HepG2 (cell line): Measurements from ENCODE around the gene MLX. TPM values are rescaled to one million over a fixed set of nuclear protein-coding genes. Genes with fewer than 3 reads are reported as not detected.
A peak's percentile ranks its signal among the peaks of the same experiment; 100 is the strongest.

ENCODE experiments used
- BRD4 ChIP-seq: sonication (generic); formaldehyde crosslinking; IDR thresholded peaks from 2 replicates; pipeline ENCODE4 v1.4.0; 2020; ENCODE audit warnings: missing genetic modification reagents
- FOSL2 ChIP-seq: sonication (generic); formaldehyde crosslinking; IDR thresholded peaks from 2 replicates; pipeline ENCODE4 v1.4.0; 2020; ENCODE audit warnings: missing genetic modification reagents
- GABPA ChIP-seq, 2 experiments: IDR thresholded peaks; 2 replicates each; pipeline ENCODE4 v1.6.1; 2011 to 2016; ENCODE audit warnings: low read depth in 2 of 2, low read length in 1 of 2, missing biosample characterization in 1 of 2, missing genetic modification characterization in 1 of 2
- GFI1 ChIP-seq: sonication (generic); formaldehyde crosslinking; IDR thresholded peaks from 2 replicates; pipeline ENCODE4 v1.5.0; 2020; ENCODE audit warnings: missing genetic modification reagents, mild to moderate bottlenecking, borderline replicate concordance
- IRF2 ChIP-seq: IDR thresholded peaks from 2 replicates; pipeline ENCODE4 v1.6.1; 2018; ENCODE audit warnings: missing genetic modification reagents, missing compliant biosample characterization
- NR2C2 ChIP-seq: sonication (generic); formaldehyde crosslinking; IDR thresholded peaks from 2 replicates; pipeline ENCODE4 v1.4.0; 2020; ENCODE audit warnings: missing genetic modification reagents, mild to moderate bottlenecking, moderate library complexity, borderline replicate concordance
- PITX1 ChIP-seq: sonication (generic); formaldehyde crosslinking; IDR thresholded peaks from 2 replicates; pipeline ENCODE4 v1.5.1; 2020; ENCODE audit warnings: mild to moderate bottlenecking, missing genetic modification reagents
- POGZ ChIP-seq: sonication (generic); formaldehyde crosslinking; IDR thresholded peaks from 2 replicates; pipeline ENCODE4 v1.4.0; 2020; ENCODE audit warnings: mild to moderate bottlenecking, missing genetic modification reagents
- RORA ChIP-seq: sonication (generic); formaldehyde crosslinking; IDR thresholded peaks from 2 replicates; pipeline ENCODE4 v1.5.0; 2020; ENCODE audit warnings: mild to moderate bottlenecking, missing genetic modification reagents, moderate library complexity
- SIX1 ChIP-seq: sonication (generic); formaldehyde crosslinking; IDR thresholded peaks from 2 replicates; pipeline ENCODE4 v1.4.0; 2020; ENCODE audit warnings: missing genetic modification reagents, borderline replicate concordance
- TBX2 ChIP-seq: sonication (generic); formaldehyde crosslinking; IDR thresholded peaks from 2 replicates; pipeline ENCODE4 v1.5.0; 2020; ENCODE audit warnings: missing genetic modification reagents, mild to moderate bottlenecking, borderline replicate concordance
- ZBTB7B ChIP-seq: sonication (generic); formaldehyde crosslinking; IDR thresholded peaks from 2 replicates; pipeline ENCODE4 v1.4.0; 2020; ENCODE audit warnings: missing genetic modification reagents
- ZMYM4 ChIP-seq: sonication (generic); formaldehyde crosslinking; IDR thresholded peaks from 2 replicates; pipeline ENCODE4 v1.8.1; 2023; ENCODE audit warnings: mild to moderate bottlenecking, missing genetic modification reagents
- ZNF567 ChIP-seq: sonication (generic); formaldehyde crosslinking; IDR thresholded peaks from 2 replicates; pipeline ENCODE4 v1.8.1; 2023; ENCODE audit warnings: mild to moderate bottlenecking, missing genetic modification reagents, borderline replicate concordance
- ZNF605 ChIP-seq: sonication (generic); formaldehyde crosslinking; IDR thresholded peaks from 2 replicates; pipeline ENCODE4 v1.8.0; 2022; ENCODE audit warnings: mild to moderate bottlenecking, missing genetic modification reagents
- ZNF780A ChIP-seq: sonication (generic); formaldehyde crosslinking; IDR thresholded peaks from 2 replicates; pipeline ENCODE4 v1.8.0; 2022; ENCODE audit warnings: mild to moderate bottlenecking, missing genetic modification reagents, moderate library complexity
- polyA plus RNA-seq, 8 experiments: library from polyadenylated mRNA; depleted of rRNA in 3 of 8; stranded (reverse) in 7 of 8; unstranded in 1 of 8; fragments of >200 nt; fragmentation: Illumina TruSeq in 4 of 8; extraction: Trizol in 4 of 8; gene quantifications; 2 replicates each; pipeline versions ENCODE4 v1.2.1 to v1.2.3, GENCODE V29; 2011 to 2016; ENCODE audit warnings: low read depth in 4 of 8, missing spikeins in 1 of 8, mixed read lengths in 1 of 8; ENCODE audit not compliant: insufficient read depth in 1 of 8
- total RNA-seq, 5 experiments: library from RNA; depleted of rRNA; stranded (reverse); fragments of >200 nt; fragmentation: Illumina TruSeq; extraction: Trizol; gene quantifications; 2 replicates each; pipeline ENCODE4 v1.2.3, GENCODE V29; 2016; ENCODE audit warnings: low read depth in 1 of 5
- TF ChIP-seq, protein P1 (sequence below): sonication (generic); formaldehyde crosslinking; IDR thresholded peaks from 2 replicates; pipeline ENCODE4 v1.5.1; 2020; ENCODE audit warnings: missing genetic modification reagents, mild to moderate bottlenecking, borderline replicate concordance
- TF ChIP-seq, protein P2 (sequence below): sonication (generic); formaldehyde crosslinking; IDR thresholded peaks from 2 replicates; pipeline ENCODE4 v1.4.0; 2020; ENCODE audit warnings: missing genetic modification reagents
- TF ChIP-seq, protein P3 (sequence below): sonication (generic); formaldehyde crosslinking; IDR thresholded peaks from 2 replicates; pipeline ENCODE4 v1.8.0; 2023; ENCODE audit warnings: mild to moderate bottlenecking, missing genetic modification reagents
- TF ChIP-seq, protein P4 (sequence below): sonication (generic); formaldehyde crosslinking; IDR thresholded peaks from 2 replicates; pipeline ENCODE4 v1.5.0; 2020; ENCODE audit warnings: mild to moderate bottlenecking, missing genetic modification reagents, borderline replicate concordance
- TF ChIP-seq, protein P5 (sequence below): sonication (generic); formaldehyde crosslinking; IDR thresholded peaks from 2 replicates; pipeline ENCODE4 v1.4.0; 2020; ENCODE audit warnings: missing genetic modification reagents, low read depth, mild to moderate bottlenecking, borderline replicate concordance

MLX gene
- total and polyA plus RNA-seq, 2 of the 13 experiments (the other 11 are each of a cell fraction or from before 2014, with no cell fraction given) = 38.9 to 74.4 TPM

DNA sequence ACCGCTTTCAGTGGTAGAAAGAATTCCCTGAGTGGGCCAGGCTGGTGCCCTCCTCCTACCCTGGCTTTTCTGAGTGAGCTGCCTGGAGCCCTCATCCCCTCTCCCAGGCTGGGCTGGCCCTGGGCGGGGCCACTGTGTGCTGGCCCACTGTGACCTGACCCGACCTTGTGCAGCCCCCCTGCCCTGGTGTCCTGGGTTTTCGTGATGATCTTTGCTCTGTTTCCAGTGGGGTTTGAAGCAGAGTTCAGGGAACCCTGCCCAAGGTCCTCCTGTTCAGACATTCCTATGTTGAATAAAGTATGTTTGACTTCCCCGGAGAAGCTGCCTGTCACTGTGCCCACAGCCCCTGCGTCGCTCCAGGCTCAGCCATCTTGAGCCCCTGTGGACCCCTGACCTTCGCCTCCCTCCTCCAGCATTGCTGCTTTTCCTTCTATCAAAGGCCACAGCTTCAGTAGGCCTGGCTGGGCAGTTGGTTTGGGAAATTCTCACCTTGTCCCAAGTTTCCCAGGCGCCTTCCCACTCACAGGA is 44.6 kb upstream of the MLX start (continued):
- TF ChIP-seq, protein P1, sequence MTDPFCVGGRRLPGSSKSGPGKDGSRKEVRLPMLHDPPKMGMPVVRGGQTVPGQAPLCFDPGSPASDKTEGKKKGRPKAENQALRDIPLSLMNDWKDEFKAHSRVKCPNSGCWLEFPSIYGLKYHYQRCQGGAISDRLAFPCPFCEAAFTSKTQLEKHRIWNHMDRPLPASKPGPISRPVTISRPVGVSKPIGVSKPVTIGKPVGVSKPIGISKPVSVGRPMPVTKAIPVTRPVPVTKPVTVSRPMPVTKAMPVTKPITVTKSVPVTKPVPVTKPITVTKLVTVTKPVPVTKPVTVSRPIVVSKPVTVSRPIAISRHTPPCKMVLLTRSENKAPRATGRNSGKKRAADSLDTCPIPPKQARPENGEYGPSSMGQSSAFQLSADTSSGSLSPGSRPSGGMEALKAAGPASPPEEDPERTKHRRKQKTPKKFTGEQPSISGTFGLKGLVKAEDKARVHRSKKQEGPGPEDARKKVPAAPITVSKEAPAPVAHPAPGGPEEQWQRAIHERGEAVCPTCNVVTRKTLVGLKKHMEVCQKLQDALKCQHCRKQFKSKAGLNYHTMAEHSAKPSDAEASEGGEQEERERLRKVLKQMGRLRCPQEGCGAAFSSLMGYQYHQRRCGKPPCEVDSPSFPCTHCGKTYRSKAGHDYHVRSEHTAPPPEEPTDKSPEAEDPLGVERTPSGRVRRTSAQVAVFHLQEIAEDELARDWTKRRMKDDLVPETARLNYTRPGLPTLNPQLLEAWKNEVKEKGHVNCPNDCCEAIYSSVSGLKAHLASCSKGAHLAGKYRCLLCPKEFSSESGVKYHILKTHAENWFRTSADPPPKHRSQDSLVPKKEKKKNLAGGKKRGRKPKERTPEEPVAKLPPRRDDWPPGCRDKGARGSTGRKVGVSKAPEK = no peak
- no peak for TF ChIP-seq ZNF567 (CRISPR knock-in tag)
- TF ChIP-seq BRD4 (CRISPR knock-in tag) = no peak
- TF ChIP-seq IRF2 (CRISPR knock-in tag) = peak; percentile 48; the same call in 1 of the 2 replicates
- no peak for TF ChIP-seq ZNF605 (CRISPR knock-in tag)
- TF ChIP-seq, protein P2, sequence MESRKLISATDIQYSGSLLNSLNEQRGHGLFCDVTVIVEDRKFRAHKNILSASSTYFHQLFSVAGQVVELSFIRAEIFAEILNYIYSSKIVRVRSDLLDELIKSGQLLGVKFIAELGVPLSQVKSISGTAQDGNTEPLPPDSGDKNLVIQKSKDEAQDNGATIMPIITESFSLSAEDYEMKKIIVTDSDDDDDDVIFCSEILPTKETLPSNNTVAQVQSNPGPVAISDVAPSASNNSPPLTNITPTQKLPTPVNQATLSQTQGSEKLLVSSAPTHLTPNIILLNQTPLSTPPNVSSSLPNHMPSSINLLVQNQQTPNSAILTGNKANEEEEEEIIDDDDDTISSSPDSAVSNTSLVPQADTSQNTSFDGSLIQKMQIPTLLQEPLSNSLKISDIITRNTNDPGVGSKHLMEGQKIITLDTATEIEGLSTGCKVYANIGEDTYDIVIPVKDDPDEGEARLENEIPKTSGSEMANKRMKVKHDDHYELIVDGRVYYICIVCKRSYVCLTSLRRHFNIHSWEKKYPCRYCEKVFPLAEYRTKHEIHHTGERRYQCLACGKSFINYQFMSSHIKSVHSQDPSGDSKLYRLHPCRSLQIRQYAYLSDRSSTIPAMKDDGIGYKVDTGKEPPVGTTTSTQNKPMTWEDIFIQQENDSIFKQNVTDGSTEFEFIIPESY (CRISPR knock-in tag) = no peak
- no peak for TF ChIP-seq SIX1
- no peak for TF ChIP-seq ZNF780A (CRISPR knock-in tag)
- TF ChIP-seq NR2C2 (CRISPR knock-in tag) = peak; percentile 57; the same call in 1 of the 2 replicates
- TF ChIP-seq, protein P3, sequence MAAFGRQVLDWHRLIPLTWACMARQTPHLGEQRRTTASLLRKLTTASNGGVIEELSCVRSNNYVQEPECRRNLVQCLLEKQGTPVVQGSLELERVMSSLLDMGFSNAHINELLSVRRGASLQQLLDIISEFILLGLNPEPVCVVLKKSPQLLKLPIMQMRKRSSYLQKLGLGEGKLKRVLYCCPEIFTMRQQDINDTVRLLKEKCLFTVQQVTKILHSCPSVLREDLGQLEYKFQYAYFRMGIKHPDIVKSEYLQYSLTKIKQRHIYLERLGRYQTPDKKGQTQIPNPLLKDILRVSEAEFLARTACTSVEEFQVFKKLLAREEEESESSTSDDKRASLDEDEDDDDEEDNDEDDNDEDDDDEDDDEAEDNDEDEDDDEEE (CRISPR knock-in tag) = peak; percentile 63; the same call in 1 of the 2 replicates
- TF ChIP-seq, protein P4, sequence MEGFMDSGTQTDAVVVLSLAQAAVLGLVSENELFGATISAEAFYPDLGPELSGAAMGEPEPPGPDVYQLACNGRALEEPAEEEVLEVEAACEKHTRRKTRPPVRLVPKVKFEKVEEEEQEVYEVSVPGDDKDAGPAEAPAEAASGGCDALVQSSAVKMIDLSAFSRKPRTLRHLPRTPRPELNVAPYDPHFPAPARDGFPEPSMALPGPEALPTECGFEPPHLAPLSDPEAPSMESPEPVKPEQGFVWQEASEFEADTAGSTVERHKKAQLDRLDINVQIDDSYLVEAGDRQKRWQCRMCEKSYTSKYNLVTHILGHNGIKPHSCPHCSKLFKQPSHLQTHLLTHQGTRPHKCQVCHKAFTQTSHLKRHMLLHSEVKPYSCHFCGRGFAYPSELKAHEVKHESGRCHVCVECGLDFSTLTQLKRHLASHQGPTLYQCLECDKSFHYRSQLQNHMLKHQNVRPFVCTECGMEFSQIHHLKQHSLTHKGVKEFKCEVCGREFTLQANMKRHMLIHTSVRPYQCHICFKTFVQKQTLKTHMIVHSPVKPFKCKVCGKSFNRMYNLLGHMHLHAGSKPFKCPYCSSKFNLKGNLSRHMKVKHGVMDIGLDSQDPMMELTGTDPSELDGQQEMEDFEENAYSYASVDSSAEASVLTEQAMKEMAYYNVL (CRISPR knock-in tag) = 0 out of 2 replicates have a peak, but pooled peaks have one; percentile 58
- no peak for TF ChIP-seq GFI1 (CRISPR knock-in tag)
- 0 out of 2 replicates have a peak, but pooled peaks have one; percentile 8 for TF ChIP-seq FOSL2 (CRISPR knock-in tag)
- TF ChIP-seq ZMYM4 (CRISPR knock-in tag) = peak; percentile 59
- TF ChIP-seq, protein P5, sequence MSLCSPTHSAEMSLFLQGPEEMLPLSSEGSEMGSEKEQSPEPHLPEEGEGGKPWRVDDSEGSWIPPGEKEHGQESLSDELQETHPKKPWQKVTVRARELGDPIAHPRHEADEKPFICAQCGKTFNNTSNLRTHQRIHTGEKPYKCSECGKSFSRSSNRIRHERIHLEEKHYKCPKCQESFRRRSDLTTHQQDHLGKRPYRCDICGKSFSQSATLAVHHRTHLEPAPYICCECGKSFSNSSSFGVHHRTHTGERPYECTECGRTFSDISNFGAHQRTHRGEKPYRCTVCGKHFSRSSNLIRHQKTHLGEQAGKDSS (CRISPR knock-in tag) = no peak
- no peak for TF ChIP-seq PITX1 (CRISPR knock-in tag)
- peak; percentile 25; the same call in 1 of the 2 replicates for TF ChIP-seq TBX2
- no peak for TF ChIP-seq GABPA (IDR thresholded peaks at IDR 0.05; ENCODE audit: low read depth, low read length)
- TF ChIP-seq GABPA (CRISPR knock-in tag; IDR thresholded peaks at IDR 0.05; ENCODE audit: low read depth) = no peak
- TF ChIP-seq RORA (CRISPR knock-in tag) = no peak
- peak; percentile 96 for TF ChIP-seq ZBTB7B (CRISPR knock-in tag)
- TF ChIP-seq POGZ = peak; percentile 55; the same call in 1 of the 2 replicates
